Measurements from ENCODE around the gene VGLL4. TPM values are rescaled to one million over a fixed set of nuclear protein-coding genes. Genes with fewer than 3 reads are reported as not detected.

VGLL4 gene
- total RNA-seq, 4 donors from 2014 or later = 79.3 to 144 (median 143) TPM

- no peak for TF ChIP-seq CTCF (IDR thresholded peaks at IDR 0.05)
- TF ChIP-seq POLR2A (IDR thresholded peaks at IDR 0.05) = no peak
- H3K4me1 ChIP-seq = peaks cover 12 to 36% of the 10 kb centered on the region in 2 donors
- no peak overlapping the region for H3K4me3 ChIP-seq
- H3K9me3 ChIP-seq = no peaks in the 10 kb centered on the region
- intact Hi-C loops (cut with DNase I; ENCODE audit: low total_unique reads) = no loop called here
- peak overlapping the region; percentile 79 to 88 for H3K27ac ChIP-seq
- no peaks in the 10 kb centered on the region for H3K27me3 ChIP-seq
- no peaks in the 10 kb centered on the region for H3K36me3 ChIP-seq
- DNase-seq = no peak
These were observed 85.3 kb downstream of the VGLL4 start for GRCh38 chr3:11558411-11558903.

- TF ChIP-seq CTCF (IDR thresholded peaks at IDR 0.05) (no peak), POLR2A (IDR thresholded peaks at IDR 0.05) (no peak)
- peaks cover 12 to 37% of the 10 kb centered on the region in 2 donors for H3K4me1 ChIP-seq
- peak in 1 of 2 donors; percentile 61 for DNase-seq
- peak overlapping the region; percentile 79 to 88 for H3K27ac ChIP-seq
- H3K4me3 ChIP-seq = no peak overlapping the region
- H3K36me3 ChIP-seq = no peaks in the 10 kb centered on the region
- intact Hi-C loops (cut with DNase I; ENCODE audit: low total_unique reads) = no loop called here
- no peaks in the 10 kb centered on the region for H3K9me3 ChIP-seq
- no peaks in the 10 kb centered on the region for H3K27me3 ChIP-seq
These were observed 85.7 kb downstream of the VGLL4 start for GRCh38 chr3:11558002-11558401.

GRCh38 chr3:11556851-11557644 is 86.7 kb downstream of the VGLL4 start:
- H3K27ac ChIP-seq = peak overlapping the region; percentile 79 to 88
- DNase-seq = peak; percentile 82 to 90
- intact Hi-C loops (cut with DNase I; ENCODE audit: low total_unique reads) = no loop called here

GRCh38 chr3:11555881-11556633 is 87.7 kb downstream of the VGLL4 start:
- Histone ChIP-seq H3K27me3 (no peaks in the 10 kb centered on the region), H3K27ac (peak overlapping the region; percentile 53 to 88), H3K4me3 (no peak overlapping the region), H3K9me3 (no peaks in the 10 kb centered on the region), H3K36me3 (no peaks in the 10 kb centered on the region), H3K4me1 (peaks cover 12 to 37% of the 10 kb centered on the region in 2 donors)
- DNase-seq = no peak
- TF ChIP-seq CTCF (IDR thresholded peaks at IDR 0.05) (no peak), POLR2A (IDR thresholded peaks at IDR 0.05) (no peak)
- intact Hi-C loops (cut with DNase I; ENCODE audit: low total_unique reads) = no loop called here

More at GRCh38 chr3:11556851-11557644, 86.7 kb downstream of the VGLL4 start:
- Histone ChIP-seq H3K9me3 (no peaks in the 10 kb centered on the region), H3K27me3 (no peaks in the 10 kb centered on the region), H3K36me3 (no peaks in the 10 kb centered on the region), H3K4me1 (peaks cover 12 to 37% of the 10 kb centered on the region in 2 donors), H3K4me3 (no peak overlapping the region)
- TF ChIP-seq POLR2A (IDR thresholded peaks at IDR 0.05) (no peak), CTCF (IDR thresholded peaks at IDR 0.05) (no peak)
